GM19099 (cell line): ENCODE results near the gene HAL.

Source experiments
- POLR2A ChIP-seq: IDR thresholded peaks from 3 replicates; pipeline ENCODE4 v1.6.1; 2011; ENCODE audit warnings: low read depth; ENCODE audit not compliant: insufficient read length; ENCODE audit errors: extremely low read depth

HAL gene

DNA sequence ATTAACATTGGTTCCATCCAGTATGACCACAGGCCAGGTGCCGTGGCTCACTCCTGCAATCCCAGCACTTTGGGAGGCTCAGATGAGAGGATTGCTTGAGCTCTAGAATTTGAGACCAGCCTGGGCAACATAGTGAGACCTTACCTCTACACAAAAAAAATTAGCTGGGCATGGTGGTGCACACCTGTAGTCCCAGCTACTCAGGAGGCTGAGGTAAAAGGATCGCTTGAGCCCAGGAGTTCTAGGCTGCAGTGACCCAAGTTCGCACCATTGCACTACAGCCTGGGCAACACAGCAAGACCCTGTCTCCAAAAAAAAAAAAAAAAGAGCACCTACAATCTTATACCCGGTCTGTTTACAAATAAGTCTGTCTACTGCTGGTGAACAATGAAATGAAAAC lies 29.4 kb upstream of the HAL start:
- no peak for TF ChIP-seq POLR2A

DNA sequence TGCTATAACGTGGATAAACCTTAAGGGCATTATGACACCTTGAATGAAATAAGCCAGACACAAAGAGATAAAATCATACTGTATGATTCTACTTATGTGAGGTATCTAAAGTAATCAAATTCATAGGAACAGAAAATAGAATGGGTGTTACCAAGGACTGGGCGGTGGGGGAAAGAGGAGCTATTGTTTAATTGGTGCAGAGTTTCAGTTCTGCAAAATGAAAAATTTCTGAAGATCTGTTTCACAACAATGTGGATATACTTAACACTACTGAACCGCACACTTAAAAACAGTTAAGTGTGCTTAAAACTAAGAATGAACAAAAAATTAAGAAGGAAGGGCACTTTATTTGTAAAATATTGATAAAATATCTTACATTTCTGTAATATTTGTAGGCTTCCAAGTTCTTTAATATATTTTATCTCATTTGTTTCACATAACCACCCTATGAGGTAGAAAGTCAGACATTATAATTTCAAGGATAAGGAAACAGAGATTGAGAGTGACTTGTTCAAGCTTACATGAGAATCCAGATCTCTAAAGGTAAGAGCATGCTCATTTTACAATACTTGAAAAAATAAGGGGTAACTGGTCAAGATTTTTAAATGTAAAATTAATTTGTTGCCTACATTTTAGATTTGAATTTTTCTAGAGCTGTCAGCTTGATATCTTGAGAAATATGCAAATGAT lies 24.3 kb upstream of the HAL start:
- no peak for TF ChIP-seq POLR2A

DNA sequence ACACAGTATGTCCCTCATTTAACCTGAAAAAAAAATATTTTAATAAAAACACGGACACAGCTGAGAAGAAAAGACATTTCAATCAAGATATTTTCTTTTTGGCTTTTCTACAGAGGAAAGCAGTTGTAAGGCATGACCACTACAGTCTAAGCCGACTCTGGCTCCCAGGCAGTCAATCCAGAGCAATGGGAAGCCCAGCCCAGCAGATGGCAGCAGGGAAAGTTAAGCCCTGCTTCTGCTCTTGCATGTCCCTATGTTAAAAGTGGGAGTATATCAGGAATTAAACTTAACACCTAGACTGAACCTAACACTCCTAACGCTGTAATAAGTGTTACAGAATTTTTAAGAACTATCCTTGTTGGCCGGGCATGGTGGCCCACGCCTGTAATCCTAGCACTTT lies 19.5 kb upstream of the HAL start:
- TF ChIP-seq POLR2A: no peak

DNA sequence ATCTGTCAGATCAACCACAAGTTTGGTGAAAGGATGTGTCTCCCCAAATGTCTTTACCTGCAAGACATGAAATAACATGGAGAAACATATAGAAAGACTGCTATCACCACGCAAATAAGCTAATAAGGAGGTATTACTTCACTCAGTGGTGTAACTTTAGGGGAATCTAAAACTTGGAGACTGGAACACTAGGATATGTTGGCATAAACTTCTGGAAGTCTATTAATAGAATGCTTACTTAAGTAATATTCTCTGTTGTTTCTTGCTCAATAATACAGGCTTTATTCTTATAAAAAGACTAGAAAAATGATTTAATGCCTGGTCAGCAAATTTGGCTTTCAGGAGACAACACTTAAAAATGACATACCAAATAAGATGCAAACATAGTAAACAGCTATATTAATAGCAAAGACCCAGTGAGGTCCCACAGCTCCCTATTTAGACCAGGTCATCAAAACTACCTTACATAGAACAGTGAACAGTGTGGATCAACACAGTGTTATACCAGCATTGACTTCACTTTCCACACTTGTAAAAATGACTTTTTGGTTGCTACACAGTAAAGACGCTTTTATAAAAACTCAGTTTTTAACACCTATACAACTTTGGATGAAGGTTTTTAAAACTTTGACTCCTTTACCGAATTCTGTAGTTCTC lies 18.9 kb upstream of the HAL start:
- TF ChIP-seq POLR2A: no peak

DNA sequence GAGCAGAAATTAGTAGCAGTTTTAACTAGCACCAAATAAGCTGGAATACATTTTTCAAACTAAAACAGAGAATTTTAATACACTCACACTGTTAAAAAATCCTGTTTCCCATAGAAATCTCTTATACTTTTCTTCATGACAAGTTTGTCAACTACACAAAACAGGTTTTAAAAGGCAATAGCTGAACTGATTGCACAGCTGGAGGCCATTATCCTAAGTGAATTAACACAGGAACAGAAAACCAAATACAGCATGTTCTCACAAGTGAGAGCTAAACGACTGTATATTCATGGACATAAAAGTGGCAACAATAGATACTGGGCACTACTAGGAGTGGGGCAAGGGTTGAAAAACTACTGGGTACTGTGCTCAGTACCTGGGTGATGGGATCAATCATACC lies 11.6 kb upstream of the HAL start:
- no peak for TF ChIP-seq POLR2A

DNA sequence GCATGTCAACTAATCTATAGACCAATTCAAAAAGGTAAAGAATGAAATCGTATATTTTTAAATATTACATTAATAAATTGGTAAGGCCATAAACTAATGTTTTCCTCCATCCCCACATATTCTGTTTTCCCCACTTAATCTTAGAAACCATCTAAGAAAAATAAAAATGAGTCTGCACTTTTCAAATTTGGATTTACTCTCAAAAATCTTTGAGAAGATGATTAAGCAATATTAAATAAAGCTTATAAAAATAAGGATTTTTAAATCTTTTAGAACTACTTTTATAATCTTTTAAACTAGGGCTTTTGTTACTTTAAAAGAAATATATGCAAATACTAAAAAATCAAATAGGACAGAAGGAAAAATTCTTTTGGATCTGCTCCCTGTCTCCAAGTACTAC lies 10.6 kb upstream of the HAL start:
- TF ChIP-seq POLR2A: no peak

DNA sequence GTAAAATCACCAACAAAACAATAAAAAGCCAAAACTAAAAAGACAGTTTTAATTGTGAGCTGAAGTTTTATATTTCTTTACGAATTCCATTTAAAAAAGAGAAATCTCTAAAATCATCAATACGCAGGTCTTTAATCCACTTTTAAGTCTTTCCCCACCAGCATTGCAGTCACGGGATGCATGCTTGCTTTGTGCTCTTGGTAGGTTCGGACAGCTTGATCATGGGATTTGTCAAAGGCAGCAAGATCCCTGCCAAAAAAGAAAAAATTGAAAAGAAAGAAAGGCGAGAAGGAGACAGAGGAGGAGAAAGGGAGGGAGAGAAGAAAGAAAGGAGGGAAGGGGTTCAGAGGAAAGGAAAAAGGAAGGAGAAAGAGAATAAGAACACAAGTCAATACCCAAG lies 4.7 kb upstream of the HAL start:
- TF ChIP-seq POLR2A: no peak

DNA sequence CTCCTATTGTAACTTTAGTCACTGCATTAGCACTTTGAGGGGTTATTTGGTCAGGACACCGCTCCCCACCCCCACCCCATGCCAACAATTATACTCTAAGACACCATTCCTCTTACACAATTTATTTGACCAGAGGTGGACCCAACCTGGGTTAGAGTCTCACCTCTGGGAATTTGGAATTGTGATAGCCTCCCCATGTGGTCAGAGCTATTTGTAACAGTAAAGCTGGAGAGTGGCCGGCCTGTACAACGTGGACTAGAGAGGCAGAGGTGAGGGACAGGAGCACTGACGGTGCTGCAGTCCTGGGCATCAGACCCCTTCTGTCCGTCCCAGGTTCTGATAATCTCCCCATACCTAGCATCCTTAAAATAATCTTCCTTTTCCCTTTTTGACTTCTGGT lies 3.3 kb upstream of the HAL start:
- TF ChIP-seq POLR2A: no peak

DNA sequence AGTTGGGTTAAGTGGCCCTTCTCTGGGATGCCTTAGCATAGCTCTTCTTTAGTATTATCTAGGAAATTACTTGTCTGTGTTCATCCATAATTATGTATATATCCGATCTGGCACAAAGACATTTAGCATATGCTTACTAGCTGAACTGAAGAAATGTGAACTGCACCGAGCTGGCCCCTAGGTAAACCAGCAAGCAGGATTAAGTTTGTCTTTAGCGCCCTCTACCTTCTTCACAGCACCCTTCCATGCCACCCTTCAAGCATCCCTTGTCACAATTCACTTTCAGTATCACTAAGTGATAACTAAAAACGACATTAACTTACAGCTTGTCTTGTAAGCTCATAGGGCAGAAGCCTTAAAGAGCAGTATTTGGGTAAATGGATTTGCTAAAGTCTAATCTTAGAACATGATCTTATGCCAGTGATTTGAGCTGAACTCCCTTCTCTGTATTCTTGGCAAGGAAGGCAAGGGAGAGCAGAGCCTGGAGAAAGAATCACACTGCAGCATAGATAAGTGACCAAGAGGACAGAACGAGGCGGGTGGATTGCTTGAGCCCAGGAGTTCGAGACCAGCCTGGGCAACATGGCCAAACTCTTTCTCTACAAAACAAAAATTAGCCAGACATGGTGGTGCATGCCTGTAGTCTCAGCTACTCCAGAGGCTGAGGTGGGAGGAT lies 2.6 kb upstream of the HAL start:
- TF ChIP-seq POLR2A: no peak

DNA sequence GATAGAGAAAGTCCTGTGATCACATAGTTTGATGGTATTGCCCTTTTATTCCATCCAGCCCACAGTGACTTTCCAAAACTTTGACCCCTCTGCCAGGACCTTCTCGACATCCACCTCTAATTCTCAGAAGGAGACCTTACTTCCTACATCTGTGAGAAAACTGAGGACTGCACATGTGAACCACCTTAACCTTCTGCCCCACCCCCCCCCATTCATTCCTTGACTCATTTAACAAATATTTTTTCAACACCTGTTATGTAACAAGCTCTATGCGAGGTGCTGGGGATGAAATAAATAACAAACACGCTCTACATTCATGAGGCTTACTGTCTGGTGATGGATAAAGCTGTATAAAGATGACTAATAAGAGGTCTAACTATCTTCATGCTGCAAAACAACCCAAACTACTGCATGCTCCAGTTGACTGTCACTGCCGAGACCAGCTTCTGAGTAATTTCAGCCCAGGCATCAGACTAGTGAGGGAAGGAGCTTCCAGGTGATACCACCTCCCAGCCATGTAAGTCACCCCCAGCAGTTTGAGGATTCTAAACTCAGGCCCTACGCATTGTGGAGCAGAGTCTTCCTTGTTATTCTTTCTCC lies 1.9 kb upstream of the HAL start:
- no peak for TF ChIP-seq POLR2A

DNA sequence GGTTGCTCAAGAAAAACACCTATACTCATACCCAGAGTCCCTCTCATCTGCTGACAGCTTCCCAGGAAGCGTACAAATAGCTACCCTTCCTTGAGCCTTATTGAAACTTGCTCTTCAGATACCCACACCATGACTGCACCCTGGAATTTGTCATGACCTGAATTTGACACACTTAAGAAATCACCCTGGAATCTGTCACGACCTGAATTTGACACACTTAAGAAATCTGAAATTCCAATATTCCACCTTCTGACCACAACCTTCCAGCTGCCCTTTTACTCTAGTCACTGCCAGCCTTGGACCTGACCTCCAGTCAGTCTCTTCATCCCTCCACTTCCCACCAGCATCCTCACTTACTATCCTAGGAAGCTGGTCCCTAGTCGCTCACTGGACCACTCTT lies 1.1 kb upstream of the HAL start:
- TF ChIP-seq POLR2A: no peak

DNA sequence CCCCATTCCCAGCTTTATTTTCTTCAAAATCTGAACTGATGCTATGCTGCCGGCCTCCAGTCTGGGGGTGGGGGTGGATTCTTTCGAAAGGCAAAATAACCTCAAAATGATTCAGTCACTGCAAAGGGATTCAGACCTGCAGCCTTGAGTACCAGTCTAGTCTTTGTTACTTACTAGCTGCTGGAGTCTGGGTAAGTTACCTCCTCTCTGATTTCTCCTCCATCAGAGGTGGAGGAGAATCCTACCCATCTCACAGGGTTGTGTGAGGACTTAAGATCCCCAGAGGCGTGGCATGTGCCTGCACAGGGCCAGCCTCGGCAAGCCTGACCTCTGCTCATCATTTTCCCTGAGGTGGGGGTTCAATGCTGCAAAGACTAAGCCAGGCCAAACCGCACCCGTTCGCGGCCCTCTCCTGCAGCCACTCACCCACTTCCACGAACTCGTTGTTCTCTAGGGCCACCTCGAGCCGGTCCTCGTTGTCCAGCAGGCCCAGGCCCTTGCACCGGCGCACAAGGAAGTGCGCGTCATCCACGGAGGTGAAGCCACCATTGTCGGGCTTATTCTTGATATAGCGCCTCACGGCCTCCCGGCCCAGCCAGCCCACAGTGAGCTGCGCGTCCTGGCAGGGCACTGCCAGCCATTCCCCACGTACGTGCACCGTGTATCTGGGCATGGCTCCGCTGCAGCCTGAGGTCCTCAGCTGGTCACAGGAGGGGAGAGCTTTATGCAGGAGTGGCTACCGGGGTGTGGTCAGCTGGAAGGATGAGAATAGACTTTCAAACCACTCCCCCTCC lies 709 bp downstream of the HAL start:
- TF ChIP-seq POLR2A: no peak

DNA sequence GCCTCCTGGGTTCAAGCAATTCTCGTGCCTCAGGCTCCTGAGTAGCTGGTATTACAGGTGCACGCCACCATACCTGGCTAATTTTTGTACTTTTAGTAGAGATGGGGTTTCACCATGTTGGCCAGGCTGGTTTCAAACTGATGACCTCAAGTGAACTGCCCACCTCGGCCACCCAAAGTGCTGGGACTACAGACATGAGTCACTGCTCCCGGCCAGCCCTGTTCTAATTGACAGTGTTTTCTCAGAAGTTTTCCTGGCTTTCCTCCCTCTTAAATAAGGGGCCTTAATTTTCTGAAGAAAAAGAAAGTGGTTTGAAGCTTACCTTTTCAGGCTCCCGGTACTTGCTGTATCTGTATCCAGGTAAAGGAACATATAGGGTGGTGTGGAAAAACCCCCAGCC lies 1.7 kb downstream of the HAL start:
- no peak for TF ChIP-seq POLR2A

DNA sequence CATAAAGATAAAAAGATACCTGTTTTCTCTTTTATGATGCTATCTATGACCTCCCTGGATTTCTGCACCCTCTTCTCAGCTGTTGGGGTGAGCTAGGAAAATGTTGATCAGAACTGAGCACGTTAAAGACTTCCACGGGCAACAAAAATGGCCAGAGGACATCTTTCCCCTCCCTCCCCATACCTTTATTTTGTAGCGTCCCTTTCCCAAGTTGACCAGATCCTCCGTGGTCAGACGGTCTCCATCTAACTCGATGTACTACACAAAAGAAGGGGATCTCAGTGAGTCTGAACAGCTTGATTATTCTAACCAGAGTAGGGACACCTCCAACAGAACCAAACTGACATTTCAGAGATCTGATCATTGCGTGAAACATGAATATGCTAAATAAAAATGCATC lies 2.2 kb downstream of the HAL start:
- TF ChIP-seq POLR2A: no peak

DNA sequence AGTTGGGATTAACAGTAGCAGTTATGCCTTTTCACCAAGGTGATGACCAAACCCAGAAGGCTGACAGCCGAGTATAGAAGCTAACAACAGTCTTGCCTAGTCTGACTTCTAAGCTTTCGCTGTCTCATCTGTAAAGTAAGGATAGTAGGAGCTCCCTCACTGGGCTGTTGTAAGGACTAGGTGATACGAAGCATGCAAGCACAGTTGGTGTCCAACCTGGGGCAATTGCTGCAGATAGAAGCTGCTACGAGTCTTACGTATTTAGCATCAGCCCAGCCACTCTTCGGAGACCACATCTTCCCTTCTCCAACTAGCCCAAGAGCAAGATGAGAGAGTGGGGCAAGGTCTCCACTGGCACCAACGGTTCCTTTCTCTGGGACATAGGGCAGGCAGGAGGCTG lies 6.0 kb downstream of the HAL start:
- no peak for TF ChIP-seq POLR2A

DNA sequence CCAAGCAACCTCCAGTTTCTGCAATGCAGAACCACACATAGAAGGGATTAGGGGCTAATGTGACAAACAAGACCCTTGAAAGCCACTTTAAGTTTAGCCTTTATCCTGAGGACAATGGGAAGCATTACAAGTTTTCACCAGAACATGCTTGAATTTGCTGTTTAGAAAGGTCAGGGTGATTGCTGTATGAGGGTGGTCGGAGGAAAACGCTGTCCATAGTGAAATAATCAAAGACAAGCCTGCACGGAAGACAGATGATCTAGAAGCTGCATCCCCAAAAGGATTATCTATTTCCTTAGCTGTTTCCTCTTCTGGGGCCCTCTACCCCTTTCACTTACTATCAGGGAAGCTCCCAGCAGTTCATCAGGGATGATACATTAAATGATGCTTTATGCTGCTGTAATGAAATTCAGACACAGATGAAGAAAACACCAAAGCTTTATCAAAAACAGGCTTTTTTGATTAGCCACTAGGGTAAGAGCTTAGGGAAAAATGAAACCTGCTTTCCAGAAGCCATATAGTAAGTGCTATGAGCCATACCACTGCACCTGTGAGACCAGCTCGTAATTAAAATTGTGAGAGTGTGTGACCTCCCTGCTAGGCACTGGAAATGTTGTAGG lies 6.5 kb downstream of the HAL start:
- TF ChIP-seq POLR2A: no peak
